Right lobe of liver (tissue), 4 donors: ENCODE results near the gene TNFRSF8.

Source experiments
- CTCF ChIP-seq, 4 donors: fragments of 200-600 bp in 3 of 4; fragments of 450-650 bp in 1 of 4; IDR thresholded peaks; one replicate each; pipeline versions ENCODE4 v1.5.1 to v1.8.0; 2016 to 2022; ENCODE audit warnings: antibody characterized with exemption in 4 of 4, mild to moderate bottlenecking in 2 of 4
- POLR2A ChIP-seq: fragments of 450-650 bp; IDR thresholded peaks from one replicate; pipeline ENCODE4 v1.6.1; 2017; ENCODE audit warnings: antibody characterized with exemption, mild to moderate bottlenecking
- donor health status: DM: no; HTN: no; CAD: no.
- donor health status: DM: no; HTN: no; CAD: no.
- donor health status: DM: no; HTN: yes; CAD: no.

DNA sequence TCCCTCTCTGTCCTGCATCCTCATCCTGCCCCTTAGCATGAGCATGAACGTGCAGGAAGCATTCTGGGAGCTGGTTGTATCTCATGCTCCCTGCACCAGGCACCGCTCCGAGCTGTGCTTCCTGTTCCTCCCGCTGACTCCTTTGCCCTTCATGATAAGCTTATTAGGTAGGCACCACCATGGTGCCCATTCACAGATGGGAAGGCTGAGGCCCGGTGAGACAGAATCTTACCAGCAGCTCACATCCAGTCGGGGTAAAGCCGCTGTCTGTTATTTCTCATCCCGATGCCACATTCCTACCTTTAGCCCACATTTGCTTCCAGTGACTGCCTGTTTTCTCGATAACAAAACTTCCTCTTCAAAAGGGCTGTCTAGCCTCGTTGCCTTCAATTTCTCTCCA lies 36.5 kb upstream of the TNFRSF8 start:
- TF ChIP-seq CTCF (IDR thresholded peaks at IDR 0.05), result no peak
- no peak for TF ChIP-seq POLR2A
